HG02610 (cell line): Measurements from ENCODE around the gene TTLL4.
"Not testable (repeated sequence)": the region's sequence is repeated elsewhere in the genome, so short reads cannot be mapped to it uniquely, and the experiment has no call there.

Experiments used
- ATAC-seq: cut with Tn5 transposase; IDR thresholded peaks from one replicate; pipeline ENCODE4 v1.9.1; 2021; ENCODE audit warnings: mild to moderate bottlenecking, moderate library complexity; ENCODE audit not compliant: unreplicated experiment

The TTLL4 gene

DNA sequence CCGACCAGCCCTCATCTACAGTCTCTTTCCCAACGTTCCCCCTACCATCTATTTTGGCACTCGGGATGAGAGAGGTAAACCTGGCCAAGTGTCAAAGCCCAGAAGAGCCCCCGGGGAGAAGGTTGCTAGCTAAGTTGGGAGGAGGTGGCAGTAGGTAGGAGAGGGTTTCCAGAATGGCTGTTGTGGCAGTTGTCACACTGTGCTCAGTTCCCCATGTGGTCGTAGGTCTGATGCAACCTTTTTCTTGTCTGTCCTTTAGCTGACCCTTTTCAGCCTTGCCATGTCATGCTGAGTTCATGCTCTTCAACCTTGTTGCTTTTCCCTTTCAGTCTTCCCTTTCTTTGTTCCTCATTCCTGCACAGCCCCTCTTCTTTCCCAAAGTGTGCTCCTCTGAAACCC lies 34.5 kb downstream of the TTLL4 start:
- no peak for ATAC-seq

DNA sequence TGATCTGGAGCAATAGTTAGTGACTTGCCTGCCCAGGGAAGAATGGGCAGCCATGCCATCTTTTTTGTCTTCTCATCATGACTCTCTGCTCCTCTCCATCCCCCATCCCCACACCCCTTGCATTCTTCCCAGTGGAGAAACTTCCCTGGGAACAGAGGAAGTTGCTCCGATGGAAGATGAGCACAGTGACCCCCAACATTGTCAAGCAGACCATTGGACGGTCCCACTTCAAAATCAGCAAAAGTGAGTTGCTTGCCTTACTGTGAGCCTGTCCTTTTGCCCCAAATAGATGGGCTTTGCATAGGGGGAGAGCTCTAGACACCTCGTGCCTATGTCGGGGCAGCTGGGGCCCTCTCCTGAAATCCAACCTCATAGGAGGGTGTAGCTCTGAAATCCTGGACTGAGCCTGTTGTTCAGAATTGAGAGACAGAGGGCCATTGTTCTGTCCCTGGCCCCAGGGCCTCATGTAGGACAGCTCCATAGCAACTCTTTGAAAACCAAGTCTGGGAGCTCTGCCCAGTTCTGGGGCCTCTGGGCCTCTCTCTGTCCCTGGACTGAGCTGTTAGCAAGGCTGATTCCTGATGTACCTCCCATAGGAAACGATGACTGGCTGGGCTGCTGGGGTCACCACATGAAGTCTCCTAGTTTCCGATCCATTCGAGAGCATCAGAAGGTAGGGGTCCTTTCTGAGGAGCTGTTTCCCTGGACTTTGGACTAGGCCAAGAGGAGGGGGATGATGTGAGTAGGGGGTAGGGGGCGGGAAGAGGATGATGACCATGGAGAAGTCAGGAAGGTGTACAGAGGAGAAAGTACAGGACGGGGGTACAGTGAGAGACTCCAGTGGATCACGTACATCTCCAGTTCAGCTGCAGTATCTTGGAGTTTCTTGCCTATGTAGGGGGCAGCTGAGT lies 35.2 kb downstream of the TTLL4 start:
- ATAC-seq = no peak

GRCh38 chr2:218746470-218746795 lies 35.8 kb downstream of the TTLL4 start:
- no peak for ATAC-seq

DNA sequence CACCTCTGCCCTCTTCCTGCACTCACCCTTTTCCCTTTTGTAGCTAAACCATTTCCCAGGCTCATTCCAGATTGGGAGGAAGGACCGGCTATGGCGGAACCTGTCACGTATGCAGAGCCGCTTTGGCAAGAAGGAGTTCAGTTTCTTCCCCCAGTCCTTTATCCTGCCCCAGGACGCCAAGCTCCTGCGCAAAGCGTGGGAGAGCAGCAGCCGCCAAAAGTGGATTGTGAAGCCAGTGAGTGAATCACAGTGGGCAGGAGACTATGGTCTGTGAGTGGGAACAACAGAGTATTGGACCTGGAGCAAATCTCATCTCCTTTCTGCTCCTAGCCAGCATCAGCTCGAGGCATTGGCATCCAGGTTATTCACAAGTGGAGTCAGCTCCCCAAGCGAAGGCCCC lies 36.3 kb downstream of the TTLL4 start:
- no peak for ATAC-seq

DNA sequence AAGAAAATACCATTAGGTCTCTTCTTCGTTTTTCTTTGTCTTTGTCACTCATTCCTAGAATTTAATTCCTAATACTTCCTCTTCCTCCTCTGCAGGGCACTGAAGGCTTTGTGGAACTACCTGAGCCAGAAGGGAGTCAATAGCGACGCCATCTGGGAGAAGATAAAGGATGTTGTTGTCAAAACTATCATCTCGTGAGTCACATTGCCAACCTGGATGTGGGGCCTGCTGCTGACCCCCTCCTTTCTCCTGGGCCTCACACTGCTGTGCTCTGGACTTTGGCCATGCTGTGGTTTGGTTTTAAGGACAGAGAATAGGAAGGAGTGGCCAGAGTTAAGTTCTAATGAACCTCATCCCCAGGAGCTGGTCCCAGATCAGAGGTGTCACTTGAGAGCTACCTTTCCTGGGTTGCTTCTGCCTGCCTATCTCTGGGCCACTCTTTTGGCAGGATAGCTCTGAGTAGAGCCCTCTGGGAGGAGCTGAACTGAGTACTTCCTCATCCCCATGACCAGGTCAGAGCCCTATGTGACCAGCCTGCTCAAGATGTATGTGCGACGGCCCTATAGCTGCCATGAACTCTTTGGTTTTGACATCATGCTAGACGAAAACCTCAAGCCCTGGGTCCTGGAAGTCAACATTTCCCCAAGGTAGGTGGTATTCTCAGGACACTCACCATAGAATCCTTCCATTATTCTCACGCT lies 38.3 kb downstream of the TTLL4 start:
- no peak for ATAC-seq

GRCh38 chr2:218754201-218754600 lies 43.6 kb downstream of the TTLL4 start:
- no peak for ATAC-seq

GRCh38 chr2:218754781-218755180 lies 44.1 kb downstream of the TTLL4 start:
- no peak for ATAC-seq

DNA sequence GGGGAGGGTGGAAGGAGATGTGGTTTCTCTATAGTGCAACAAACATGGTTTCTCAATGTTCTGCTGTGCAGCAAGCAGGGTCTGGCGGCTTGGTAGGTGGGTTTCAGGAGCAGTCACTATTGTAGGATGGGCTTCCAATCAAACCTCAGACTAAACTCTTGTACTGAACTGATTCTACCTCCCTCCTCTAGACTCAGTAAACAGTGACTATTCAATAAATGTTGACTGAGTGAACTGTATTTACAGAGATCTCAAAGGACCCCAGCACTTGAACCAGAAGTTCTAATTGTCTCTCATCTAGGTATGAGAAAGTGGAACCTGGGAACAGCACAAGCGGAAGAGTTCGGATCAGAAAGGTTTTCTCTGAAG lies 44.5 kb downstream of the TTLL4 start:
- ATAC-seq = no peak

GRCh38 chr2:218755567-218756404 lies 45.2 kb downstream of the TTLL4 start:
- ATAC-seq = no peak

- ATAC-seq = no peak
These were observed 46.2 kb downstream of the TTLL4 start for GRCh38 chr2:218756599-218757377.

GRCh38 chr2:218761795-218762194 lies 51.2 kb downstream of the TTLL4 start:
- no peak for ATAC-seq

GRCh38 chr2:218772759-218773158 lies 62.1 kb downstream of the TTLL4 start:
- not testable (repeated sequence) for ATAC-seq

GRCh38 chr2:218773881-218774280 lies 63.2 kb downstream of the TTLL4 start:
- no peak for ATAC-seq

- no peak for ATAC-seq
These were observed 65.9 kb downstream of the TTLL4 start for GRCh38 chr2:218776488-218776887.

DNA sequence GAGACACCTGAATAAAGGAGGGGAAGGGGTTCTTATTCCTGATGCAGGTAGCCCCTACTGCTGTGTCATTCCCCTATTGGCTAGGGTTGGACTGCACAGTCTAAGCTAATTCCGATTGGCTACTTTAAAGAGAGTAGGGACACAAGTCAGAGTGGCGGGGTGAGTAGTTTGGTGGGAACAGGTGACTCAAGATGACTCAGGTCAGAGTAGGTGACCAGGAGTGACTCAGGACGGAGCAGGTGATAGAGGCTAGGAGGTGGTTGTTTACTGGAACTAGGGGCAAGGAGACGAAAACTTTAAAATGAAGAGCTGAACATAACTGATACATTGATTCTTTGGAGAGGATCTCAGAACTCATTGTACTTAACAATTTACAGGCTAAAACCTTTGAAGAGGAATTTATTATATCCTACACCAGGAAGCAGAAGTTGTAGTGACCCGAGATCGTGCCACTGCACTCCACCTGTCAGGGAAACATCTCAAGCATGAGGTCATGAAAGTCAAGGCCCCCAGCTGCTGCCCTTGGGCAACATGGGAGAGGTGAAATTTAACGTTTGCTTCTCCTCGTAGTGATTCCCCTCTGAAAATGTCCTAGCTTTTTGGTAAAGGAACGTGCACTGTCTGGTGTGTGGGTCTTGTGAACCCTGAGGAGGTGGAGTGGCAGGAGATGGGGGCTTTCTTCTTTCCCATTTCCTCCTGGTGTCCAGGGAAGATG lies 66.8 kb downstream of the TTLL4 start:
- no peak for ATAC-seq

- no peak for ATAC-seq
These were observed 69.4 kb downstream of the TTLL4 start for GRCh38 chr2:218780046-218780445.

GRCh38 chr2:218780851-218781690 lies 70.4 kb downstream of the TTLL4 start:
- ATAC-seq = no peak

GRCh38 chr2:218781691-218782527 lies 71.3 kb downstream of the TTLL4 start, which contains the start of gene CYP27A1:
Gene CYP27A1, plus strand, starts transcription at chr2:218782147. Its CDS starts 36 bp downstream, at chr2:218782183.
- ATAC-seq = no peak
